Measurements from ENCODE around the gene CMIP. TPM values are rescaled to one million over a fixed set of nuclear protein-coding genes. Genes with fewer than 3 reads are reported as not detected.
"Not testable (repeated sequence)": the region's sequence is repeated elsewhere in the genome, so short reads cannot be mapped to it uniquely, and the experiment has no call there.

Gene CMIP
- total RNA-seq, 4 donors from 2014 or later, result 17.1 to 60.5 (median 39.7) TPM

DNA sequence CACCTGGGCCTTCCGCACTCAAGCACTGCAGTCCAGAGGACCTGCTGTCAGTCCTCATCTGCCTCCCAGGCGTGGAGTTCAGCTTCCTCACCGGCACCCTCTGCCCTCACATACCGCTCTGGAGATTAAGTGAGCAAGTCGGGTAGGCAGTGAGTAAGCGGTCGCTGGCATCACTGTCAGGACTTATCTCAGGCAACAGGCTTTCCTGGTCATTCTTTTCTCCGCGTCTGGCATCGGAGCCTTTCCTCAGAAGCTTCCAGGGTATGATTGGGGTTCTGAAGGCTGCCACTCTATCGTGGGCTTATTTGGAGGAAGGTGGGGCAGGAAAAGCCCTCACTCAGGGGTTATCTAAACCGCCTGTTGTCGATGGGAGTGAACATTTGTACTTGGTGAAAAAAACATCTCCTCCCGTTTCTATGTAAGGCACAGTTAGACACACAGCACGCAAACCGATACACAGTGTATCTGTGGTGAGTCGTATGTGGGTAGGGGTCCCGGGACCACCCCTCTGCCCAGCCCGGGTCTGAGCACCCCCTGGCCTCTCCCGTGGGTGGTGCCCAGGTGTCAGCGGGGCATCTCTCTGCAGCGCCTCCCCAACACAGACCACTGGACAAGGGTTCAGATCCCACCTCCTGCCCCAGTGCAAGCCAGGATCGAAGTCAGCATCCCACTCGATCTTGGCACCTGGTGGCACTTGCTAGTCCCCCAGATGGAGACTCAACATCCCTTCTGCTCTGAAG lies 242.0 kb downstream of the CMIP start:
- Histone ChIP-seq H3K27ac (peak overlapping the region in 3 of 4 donors; percentile 30 to 50 (median 38)), H3K4me3 (no peak overlapping the region), H3K27me3 (no peaks in the 10 kb centered on the region), H3K4me1 (peaks cover 3 to 50% (median 9%) of the 10 kb centered on the region in 3 donors), H3K9me3 (no peaks in the 10 kb centered on the region), H3K36me3 (peaks cover 4 to 66% (median 7%) of the 10 kb centered on the region in 3 donors)
- intact Hi-C loops (cut with DNase I), result no loop called here
- TF ChIP-seq, protein P1, sequence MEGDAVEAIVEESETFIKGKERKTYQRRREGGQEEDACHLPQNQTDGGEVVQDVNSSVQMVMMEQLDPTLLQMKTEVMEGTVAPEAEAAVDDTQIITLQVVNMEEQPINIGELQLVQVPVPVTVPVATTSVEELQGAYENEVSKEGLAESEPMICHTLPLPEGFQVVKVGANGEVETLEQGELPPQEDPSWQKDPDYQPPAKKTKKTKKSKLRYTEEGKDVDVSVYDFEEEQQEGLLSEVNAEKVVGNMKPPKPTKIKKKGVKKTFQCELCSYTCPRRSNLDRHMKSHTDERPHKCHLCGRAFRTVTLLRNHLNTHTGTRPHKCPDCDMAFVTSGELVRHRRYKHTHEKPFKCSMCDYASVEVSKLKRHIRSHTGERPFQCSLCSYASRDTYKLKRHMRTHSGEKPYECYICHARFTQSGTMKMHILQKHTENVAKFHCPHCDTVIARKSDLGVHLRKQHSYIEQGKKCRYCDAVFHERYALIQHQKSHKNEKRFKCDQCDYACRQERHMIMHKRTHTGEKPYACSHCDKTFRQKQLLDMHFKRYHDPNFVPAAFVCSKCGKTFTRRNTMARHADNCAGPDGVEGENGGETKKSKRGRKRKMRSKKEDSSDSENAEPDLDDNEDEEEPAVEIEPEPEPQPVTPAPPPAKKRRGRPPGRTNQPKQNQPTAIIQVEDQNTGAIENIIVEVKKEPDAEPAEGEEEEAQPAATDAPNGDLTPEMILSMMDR (IDR thresholded peaks at IDR 0.05), result no peak
- no peak for TF ChIP-seq POLR2A (IDR thresholded peaks at IDR 0.05)
- WGBS, 2 donors, result 30 to 67% methylated on average over 11 to 13 of the region's 24 CpGs
- DNase-seq, result no peak

DNA sequence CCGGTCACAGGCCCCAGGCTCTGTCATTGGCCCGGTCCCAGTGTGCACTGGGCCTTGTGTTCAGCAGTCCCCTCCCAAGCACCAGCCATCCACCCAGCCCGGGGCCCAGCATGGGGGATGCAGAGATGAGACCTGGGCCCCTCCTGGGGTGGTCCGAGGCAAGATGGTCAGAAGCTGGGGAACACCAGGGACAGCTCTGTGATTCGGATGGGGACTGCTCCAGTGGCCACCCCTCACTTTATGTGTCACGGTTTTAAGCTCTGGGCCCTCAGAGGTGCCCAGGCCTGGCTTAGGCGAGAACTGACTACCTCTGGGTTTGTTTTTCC lies 242.5 kb downstream of the CMIP start:
- DNase-seq, result no peak
- peaks cover 3 to 54% (median 9%) of the 10 kb centered on the region in 3 donors for H3K4me1 ChIP-seq
- intact Hi-C loops (cut with DNase I), result no loop called here
- no peaks in the 10 kb centered on the region for H3K9me3 ChIP-seq
- WGBS, 2 donors, result 90% methylated on average over 2 of the region's 7 CpGs; no CpG with 5 or more reads in 1 of the 2 donors
- peaks cover 7 to 66% (median 9%) of the 10 kb centered on the region in 3 donors for H3K36me3 ChIP-seq
- no peaks in the 10 kb centered on the region for H3K27me3 ChIP-seq
- peak overlapping the region in 3 of 4 donors; percentile 30 to 50 (median 38) for H3K27ac ChIP-seq
- H3K4me3 ChIP-seq, result no peak overlapping the region
- TF ChIP-seq POLR2A (IDR thresholded peaks at IDR 0.05), result no peak
- TF ChIP-seq, protein P1 (IDR thresholded peaks at IDR 0.05), result no peak

DNA sequence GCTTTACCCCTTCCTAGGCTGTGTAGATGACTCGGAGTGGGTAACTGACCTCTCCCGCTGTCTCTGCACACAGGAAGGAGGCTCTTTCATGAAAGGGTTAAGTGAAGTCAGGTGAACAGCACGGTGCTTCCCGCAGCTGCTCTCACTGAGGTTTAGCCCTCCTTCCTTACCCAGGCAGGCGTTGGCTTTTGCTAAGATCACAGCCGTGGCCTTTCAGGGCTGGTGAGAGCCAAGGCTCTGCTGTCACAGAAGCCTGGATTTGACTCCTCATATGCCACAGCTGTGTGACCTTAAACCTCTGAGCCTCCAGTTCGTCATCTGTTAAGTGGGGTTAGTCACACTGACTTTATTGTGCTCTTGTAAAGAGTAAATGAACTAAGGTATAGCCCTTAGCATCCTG lies 243.6 kb downstream of the CMIP start:
- H3K27me3 ChIP-seq, result no peaks in the 10 kb centered on the region
- H3K9me3 ChIP-seq, result no peaks in the 10 kb centered on the region
- H3K4me1 ChIP-seq, result peaks cover 11 to 57% (median 18%) of the 10 kb centered on the region in 3 donors
- H3K36me3 ChIP-seq, result peaks cover 7 to 66% (median 9%) of the 10 kb centered on the region in 3 donors
- peak overlapping the region in 2 of 4 donors; percentile 9 to 20 for H3K27ac ChIP-seq
- WGBS, 2 donors, result 37 to 65% methylated on average over 2 to 7 of the region's 7 CpGs
- intact Hi-C loops (cut with DNase I), result no loop called here
- TF ChIP-seq, protein P1 (IDR thresholded peaks at IDR 0.05), result no peak
- no peak for TF ChIP-seq POLR2A (IDR thresholded peaks at IDR 0.05)
- DNase-seq, result no peak
- H3K4me3 ChIP-seq, result no peak overlapping the region

DNA sequence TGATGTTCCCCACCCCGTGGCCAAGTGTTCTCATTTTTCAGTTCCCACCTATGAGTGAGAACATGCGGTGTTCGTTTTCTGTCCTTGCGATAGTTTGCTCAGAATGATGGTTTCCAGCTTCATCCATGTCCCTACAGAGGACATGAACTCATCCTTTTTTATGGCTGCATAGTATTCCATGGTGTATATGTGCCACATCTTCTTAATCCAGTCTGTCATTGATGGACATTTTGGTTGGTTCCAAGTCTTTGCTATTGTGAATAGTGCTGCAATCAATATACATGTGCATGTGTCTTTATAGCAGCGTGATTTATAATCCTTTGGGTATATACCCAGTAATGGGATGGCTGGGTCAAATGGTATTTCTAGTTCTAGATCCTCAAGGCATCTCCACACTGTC lies 244.2 kb downstream of the CMIP start:
- DNase-seq; H3K4me3 ChIP-seq; H3K27me3 ChIP-seq; H3K27ac ChIP-seq; H3K9me3 ChIP-seq; intact Hi-C loops (cut with DNase I): not testable (repeated sequence)
- Histone ChIP-seq H3K36me3 (peaks cover 7 to 69% (median 14%) of the 10 kb centered on the region in 3 donors), H3K4me1 (peaks cover 11 to 62% (median 24%) of the 10 kb centered on the region in 3 donors)
- 73 to 84% methylated on average over 5 of the region's 5 CpGs for WGBS, 2 donors

DNA sequence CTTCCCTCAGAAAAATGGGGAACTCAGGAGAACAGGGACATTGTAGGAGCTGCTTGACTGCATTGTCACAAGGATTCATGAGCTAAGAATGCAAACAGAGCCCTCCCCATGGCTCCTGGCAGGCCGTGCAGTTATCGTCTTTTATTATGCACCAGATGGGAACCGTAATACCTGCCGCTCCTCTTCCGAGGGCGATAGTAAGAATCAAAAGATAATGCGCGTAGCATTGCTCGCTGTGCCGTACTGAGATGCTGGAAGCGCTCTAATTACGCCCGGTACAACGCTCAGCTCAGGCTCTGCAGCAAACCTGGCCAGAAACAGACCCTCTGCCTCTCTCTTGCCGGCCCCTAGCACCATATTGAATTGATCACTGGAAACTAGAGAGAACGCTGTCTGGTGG lies 247.4 kb downstream of the CMIP start:
- no peaks in the 10 kb centered on the region for H3K27me3 ChIP-seq
- intact Hi-C loops (cut with DNase I), result no loop called here
- no peaks in the 10 kb centered on the region for H3K9me3 ChIP-seq
- peaks cover 32 to 65% (median 47%) of the 10 kb centered on the region in 3 donors for H3K4me1 ChIP-seq
- WGBS, 2 donors, result 94 to 98% methylated on average over 9 to 12 of the region's 16 CpGs
- H3K27ac ChIP-seq, result peak overlapping the region in 2 of 4 donors; percentile 82 to 85
- no peak for TF ChIP-seq POLR2A (IDR thresholded peaks at IDR 0.05)
- TF ChIP-seq, protein P1 (IDR thresholded peaks at IDR 0.05), result no peak
- no peak for DNase-seq
- H3K4me3 ChIP-seq, result no peak overlapping the region
- H3K36me3 ChIP-seq, result peaks cover 5 to 66% (median 22%) of the 10 kb centered on the region in 3 donors

All from esophagus squamous epithelium (tissue), 5 donors.